Measurements from ENCODE around the gene CNN2. TPM values are rescaled to one million over a fixed set of nuclear protein-coding genes. Genes with fewer than 3 reads are reported as not detected.

Gene CNN2
- total RNA-seq, 1 experiment from 2014 or later: 524 TPM

DNA sequence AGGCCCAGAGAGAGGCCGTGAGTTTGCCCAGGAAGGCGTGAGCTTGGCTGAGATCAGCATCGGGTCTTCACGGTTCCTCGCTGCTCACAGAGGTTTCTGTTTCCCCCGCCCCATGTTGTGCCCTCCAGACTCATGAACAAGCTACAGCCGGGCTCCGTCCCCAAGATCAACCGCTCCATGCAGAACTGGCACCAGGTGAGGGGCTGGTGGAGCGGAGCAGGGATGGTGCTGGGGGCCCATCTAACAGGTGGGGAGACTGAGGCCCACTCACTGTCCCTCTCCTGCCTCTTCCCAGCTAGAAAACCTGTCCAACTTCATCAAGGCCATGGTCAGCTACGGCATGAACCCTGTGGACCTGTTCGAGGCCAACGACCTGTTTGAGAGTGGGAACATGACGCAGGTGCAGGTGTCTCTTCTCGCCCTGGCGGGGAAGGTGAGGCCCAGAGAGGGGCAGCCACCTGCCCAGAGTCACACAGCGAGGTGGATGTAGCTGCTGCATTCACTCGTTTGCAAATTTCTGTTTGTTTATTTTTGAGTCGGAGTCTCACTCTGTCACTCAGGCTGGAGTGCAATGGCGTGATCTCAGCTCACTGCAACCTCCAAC, 6.0 kb downstream of the CNN2 start:
- peaks cover 2% of the 10 kb centered on the region; the same call in 1 of the 2 replicates for H3K27me3 Mint-ChIP-seq (ENCODE audit: low read depth)
- no peak overlapping the region for H3K27ac Mint-ChIP-seq

More for the DNA sequence above, 6.0 kb downstream of the CNN2 start:
- Histone ChIP-seq H3K14ac (ENCODE audit: insufficient read depth, low read length) (no peak overlapping the region), H3K79me2 (ENCODE audit: insufficient read depth, low read length) (peaks cover 13% of the 10 kb centered on the region; the same call in 1 of the 2 replicates), H3K27ac (ENCODE audit: insufficient read length, low read depth, low read length) (no peak overlapping the region), H3K56ac (ENCODE audit: insufficient read length, low read depth, low read length) (no peak overlapping the region), H3K9ac (ENCODE audit: extremely low read depth, insufficient read length, low read length) (no peak overlapping the region), H2BK12ac (ENCODE audit: insufficient read length, low read depth, low read length) (no peak overlapping the region), H4K8ac (replicated peaks; ENCODE audit: insufficient read length, low read depth, low read length) (no peak overlapping the region), H3K23ac (ENCODE audit: insufficient read length, low read depth, low read length) (no peak overlapping the region), H2BK120ac (ENCODE audit: low read depth, low read length, poor library complexity, severe bottlenecking) (no peak overlapping the region), H4K5ac (ENCODE audit: insufficient read length, low read depth, low read length) (no peak overlapping the region), H2AFZ (ENCODE audit: low read length) (no peak overlapping the region), H3K79me1 (ENCODE audit: insufficient read depth, low read depth, low read length, poor library complexity, severe bottlenecking) (peaks cover 7% of the 10 kb centered on the region), H3T11ph (ENCODE audit: low read length) (no peak overlapping the region), H3K4ac (ENCODE audit: low read depth, low read length) (no peak overlapping the region), H3K27me3 (ENCODE audit: insufficient read depth, low read length) (no peaks in the 10 kb centered on the region), H4K20me1 (ENCODE audit: control insufficient read depth, insufficient read depth, insufficient read length) (no peaks in the 10 kb centered on the region), H3K4me1 (ENCODE audit: insufficient read depth, low read length) (no peaks in the 10 kb centered on the region), H3K23me2 (ENCODE audit: insufficient read length, low read depth, low read length, poor library complexity, severe bottlenecking) (peaks cover 10% of the 10 kb centered on the region), H4K91ac (ENCODE audit: insufficient read length, low read depth, low read length) (no peak overlapping the region), H3K9me3 (ENCODE audit: control insufficient read depth, low read depth, low read length) (no peaks in the 10 kb centered on the region), H2AK5ac (ENCODE audit: insufficient read length, low read length) (no peak overlapping the region), H2BK5ac (ENCODE audit: insufficient read length, low read length) (no peak overlapping the region), H3K18ac (ENCODE audit: insufficient read length, low read depth, low read length) (no peak overlapping the region), H2BK20ac (ENCODE audit: low read depth, low read length, poor library complexity, severe bottlenecking) (no peak overlapping the region), H2BK15ac (ENCODE audit: low read depth, low read length) (no peak overlapping the region), H3K4me2 (ENCODE audit: insufficient read depth, insufficient read length, low read length) (no peak overlapping the region)
- TF ChIP-seq, protein P1, sequence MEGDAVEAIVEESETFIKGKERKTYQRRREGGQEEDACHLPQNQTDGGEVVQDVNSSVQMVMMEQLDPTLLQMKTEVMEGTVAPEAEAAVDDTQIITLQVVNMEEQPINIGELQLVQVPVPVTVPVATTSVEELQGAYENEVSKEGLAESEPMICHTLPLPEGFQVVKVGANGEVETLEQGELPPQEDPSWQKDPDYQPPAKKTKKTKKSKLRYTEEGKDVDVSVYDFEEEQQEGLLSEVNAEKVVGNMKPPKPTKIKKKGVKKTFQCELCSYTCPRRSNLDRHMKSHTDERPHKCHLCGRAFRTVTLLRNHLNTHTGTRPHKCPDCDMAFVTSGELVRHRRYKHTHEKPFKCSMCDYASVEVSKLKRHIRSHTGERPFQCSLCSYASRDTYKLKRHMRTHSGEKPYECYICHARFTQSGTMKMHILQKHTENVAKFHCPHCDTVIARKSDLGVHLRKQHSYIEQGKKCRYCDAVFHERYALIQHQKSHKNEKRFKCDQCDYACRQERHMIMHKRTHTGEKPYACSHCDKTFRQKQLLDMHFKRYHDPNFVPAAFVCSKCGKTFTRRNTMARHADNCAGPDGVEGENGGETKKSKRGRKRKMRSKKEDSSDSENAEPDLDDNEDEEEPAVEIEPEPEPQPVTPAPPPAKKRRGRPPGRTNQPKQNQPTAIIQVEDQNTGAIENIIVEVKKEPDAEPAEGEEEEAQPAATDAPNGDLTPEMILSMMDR (conservative IDR thresholded peaks at IDR 0.05): no peak
- no peak for DNase-seq
- WGBS (ENCODE audit: extremely low coverage, insufficient read length, low lambda C conversion rate): no CpG with 5 or more reads among the region's 20 CpGs
- Mint-ChIP-seq H3K4me1 (peaks cover 0 to 14% of the 10 kb centered on the region in 2 experiments; a peak in 3 of 4 replicates), H3K36me3 (ENCODE audit: insufficient read depth in 1 of 3, low read depth in 3 of 3) (peaks cover 39 to 59% (median 56%) of the 10 kb centered on the region in 3 experiments), H3K4me3 (no peak overlapping the region), H3K9me3 (no peaks in the 10 kb centered on the region)

All from H9 (cell line).